GM21515 (cell line): ENCODE measurements around the gene KREMEN1.
"Not testable (repeated sequence)": the region's sequence is repeated elsewhere in the genome, so short reads cannot be mapped to it uniquely, and the experiment has no call there.

Source experiments
- ATAC-seq: cut with Tn5 transposase; IDR thresholded peaks from one replicate; pipeline ENCODE4 v1.9.1; 2021; ENCODE audit not compliant: unreplicated experiment

Gene KREMEN1, protein sequence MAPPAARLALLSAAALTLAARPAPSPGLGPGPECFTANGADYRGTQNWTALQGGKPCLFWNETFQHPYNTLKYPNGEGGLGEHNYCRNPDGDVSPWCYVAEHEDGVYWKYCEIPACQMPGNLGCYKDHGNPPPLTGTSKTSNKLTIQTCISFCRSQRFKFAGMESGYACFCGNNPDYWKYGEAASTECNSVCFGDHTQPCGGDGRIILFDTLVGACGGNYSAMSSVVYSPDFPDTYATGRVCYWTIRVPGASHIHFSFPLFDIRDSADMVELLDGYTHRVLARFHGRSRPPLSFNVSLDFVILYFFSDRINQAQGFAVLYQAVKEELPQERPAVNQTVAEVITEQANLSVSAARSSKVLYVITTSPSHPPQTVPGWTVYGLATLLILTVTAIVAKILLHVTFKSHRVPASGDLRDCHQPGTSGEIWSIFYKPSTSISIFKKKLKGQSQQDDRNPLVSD

DNA sequence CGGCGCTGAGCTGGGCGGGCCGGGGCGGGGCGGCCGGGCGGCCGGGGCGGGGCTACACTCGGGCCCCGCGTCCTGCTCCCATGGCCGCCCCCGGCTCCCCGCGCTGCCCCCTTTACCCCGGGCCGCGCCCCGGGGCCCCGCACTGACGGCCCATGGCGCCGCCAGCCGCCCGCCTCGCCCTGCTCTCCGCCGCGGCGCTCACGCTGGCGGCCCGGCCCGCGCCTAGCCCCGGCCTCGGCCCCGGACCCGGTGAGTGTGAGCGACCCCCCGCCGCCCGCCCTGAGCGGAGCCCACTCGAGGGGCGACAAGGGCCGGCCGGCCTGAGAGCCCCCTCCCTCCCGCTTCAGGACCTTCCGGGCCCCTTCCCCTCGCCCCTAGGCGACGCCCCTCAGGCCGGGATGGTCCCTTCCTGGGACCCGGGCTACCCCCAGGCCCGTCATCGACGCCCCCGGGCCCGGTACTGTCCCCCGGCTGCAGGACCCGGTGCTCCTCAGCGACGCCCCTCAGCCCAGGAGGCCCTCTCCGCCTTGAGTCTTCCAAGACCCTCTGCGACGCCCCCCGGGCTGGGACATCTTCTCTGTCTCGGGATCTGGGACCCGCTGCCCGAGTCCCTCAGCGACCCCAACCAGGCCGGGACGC lies at the start of gene KREMEN1:
Gene KREMEN1, plus strand, starts transcription at position 57 of the 639 bp plus-strand sequence. Its CDS starts 96 bp downstream, at position 153.
- ATAC-seq: no peak

GRCh38 chr22:29023172-29023796 lies 49.6 kb upstream of the KREMEN1 start:
- no peak for ATAC-seq

GRCh38 chr22:29026579-29026978 lies 46.3 kb upstream of the KREMEN1 start:
- no peak for ATAC-seq

GRCh38 chr22:29028468-29028867 lies 44.4 kb upstream of the KREMEN1 start:
- ATAC-seq: no peak

- no peak for ATAC-seq
Measured at GRCh38 chr22:29029202-29030000, 43.4 kb upstream of the KREMEN1 start.

- ATAC-seq: no peak
Measured at GRCh38 chr22:29030016-29030617, 42.7 kb upstream of the KREMEN1 start.

- no peak for ATAC-seq
Measured at GRCh38 chr22:29030618-29031226, 42.1 kb upstream of the KREMEN1 start.

GRCh38 chr22:29031227-29032011 lies 41.4 kb upstream of the KREMEN1 start:
- ATAC-seq: no peak

- no peak for ATAC-seq
Measured at GRCh38 chr22:29032014-29032475, 40.8 kb upstream of the KREMEN1 start.

DNA sequence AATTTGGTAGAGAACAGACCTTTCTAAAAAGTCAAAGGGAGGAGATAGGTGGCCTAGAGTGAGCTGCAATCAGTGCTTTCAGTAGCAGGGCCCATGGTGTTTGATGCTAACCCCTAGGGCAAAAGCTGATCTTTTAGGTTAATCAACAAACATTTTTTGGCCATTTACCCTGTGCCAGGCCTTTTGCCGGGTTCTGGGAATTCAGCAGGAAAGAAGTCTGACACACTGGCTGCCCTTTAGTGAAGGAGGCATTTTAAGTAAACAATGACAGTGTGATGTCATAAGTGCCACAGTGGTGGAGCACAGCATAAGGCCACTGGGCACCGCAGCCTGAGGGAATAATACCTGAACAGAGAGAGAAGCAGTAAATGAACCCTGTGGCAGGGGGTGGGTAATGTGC lies 40.3 kb upstream of the KREMEN1 start:
- no peak for ATAC-seq

- ATAC-seq: no peak
Measured at GRCh38 chr22:29037340-29037932, 35.4 kb upstream of the KREMEN1 start.

GRCh38 chr22:29039148-29039547 lies 33.7 kb upstream of the KREMEN1 start:
- ATAC-seq: no peak

DNA sequence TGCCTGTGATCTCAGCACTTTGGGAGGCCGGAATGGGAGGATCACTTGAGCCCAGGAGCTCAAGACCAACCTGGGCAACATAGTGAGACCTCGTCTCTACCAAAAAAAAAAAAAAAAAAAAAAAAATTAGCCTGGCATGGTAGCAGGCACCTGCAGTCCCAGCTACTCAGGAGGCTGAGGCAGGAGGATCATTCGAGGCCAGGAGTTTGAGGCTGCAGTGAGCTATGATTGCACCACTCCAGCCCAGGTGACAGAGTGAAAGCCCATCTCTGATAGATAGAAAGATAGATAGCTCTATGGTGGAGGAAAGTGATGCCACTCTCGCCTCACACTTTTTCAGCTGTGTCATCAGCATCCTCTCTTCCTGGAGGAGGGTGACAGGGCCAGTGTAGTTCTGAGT lies 33.2 kb upstream of the KREMEN1 start:
- ATAC-seq: not testable (repeated sequence)

- ATAC-seq: no peak
Measured at GRCh38 chr22:29040385-29041275, 32.2 kb upstream of the KREMEN1 start.

DNA sequence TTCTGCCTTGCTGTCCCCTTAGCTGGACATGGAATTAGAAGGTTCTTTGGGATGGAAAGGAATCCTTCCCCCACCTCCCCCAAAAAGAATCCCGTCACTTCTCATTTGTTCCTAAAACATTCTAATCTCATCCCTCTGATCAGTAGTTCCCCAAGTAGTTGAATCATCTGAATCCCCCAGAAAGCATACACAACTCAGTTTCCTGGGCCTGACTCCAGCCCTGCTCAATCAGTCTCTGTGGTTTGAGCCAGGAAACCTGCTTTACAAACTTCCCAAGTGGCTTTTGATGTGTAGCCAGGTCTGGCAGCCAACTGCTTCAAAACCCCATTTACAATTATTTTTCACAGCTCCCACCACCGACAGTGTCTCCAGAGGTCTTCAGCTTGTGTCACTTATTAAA lies 31.4 kb upstream of the KREMEN1 start:
- ATAC-seq: no peak

DNA sequence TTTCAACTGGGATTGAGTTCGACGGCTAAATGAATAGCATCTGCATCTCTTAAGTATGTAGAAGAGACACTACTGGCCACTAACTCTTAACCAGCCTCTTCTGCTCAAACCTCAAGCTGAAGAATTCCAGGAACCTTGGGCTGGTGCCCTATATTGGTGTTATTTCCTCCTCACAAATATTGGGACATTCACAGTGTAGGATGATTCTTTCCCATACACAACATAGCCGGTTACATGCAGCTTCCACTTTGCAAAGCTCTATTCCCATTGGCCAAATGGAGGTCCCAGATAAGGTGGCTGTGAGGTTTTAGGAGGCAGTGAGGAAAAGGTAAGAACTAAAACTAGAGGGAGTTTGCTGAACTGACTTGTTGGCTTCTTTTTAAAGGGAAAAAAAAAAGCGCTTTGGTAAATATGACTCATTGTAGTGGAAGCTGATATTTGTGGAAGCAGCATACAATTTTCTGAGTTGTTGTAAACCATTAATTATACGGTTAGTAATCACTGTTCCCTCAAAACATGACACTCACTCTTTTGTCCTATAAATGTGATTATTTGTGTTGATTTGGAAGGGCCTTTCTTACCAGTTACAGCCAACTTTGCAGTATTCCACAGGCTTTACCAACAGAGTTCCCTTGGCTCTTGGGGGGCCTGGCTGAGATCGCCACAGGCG lies 28.8 kb upstream of the KREMEN1 start:
- no peak for ATAC-seq

DNA sequence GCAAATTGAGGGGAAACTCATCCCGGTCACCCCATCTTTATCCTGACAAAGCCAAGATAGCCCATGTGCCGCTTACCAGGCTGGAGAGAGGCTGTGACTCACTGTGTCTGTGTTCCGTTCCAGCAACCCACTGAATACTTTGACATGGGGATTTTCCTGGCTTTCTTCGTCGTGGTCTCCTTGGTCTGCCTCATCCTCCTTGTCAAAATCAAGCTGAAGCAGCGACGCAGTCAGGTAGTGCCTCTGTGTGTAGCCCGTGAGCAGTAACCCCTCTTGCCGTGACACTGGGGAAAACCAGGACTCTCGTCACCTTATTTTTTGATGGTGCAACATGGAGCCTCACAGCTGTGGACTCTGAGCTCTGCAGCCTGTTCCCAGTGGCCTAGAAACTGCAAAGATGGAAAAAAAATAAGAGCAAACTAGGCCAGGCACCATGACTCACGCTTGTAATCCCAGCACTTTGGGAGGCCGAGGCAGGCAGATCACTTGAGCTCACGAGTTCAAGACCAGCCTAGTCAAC lies 28.1 kb upstream of the KREMEN1 start:
- no peak for ATAC-seq
